Urinary bladder (tissue), 4 donors: Measurements from ENCODE around the gene ZMYND11. TPM values are rescaled to one million over a fixed set of nuclear protein-coding genes. Genes with fewer than 3 reads are reported as not detected.

Experiments used
- DNase-seq: peaks from one replicate; pipeline ENCODE4 v3.0.0-alpha.2; 2015; ENCODE audit errors: extremely low spot score
- H3K27ac ChIP-seq: one replicate; pipeline ENCODE4 v1.5.1; 2013; ENCODE audit warnings: low read depth, mild to moderate bottlenecking, moderate library complexity
- H3K36me3 ChIP-seq: one replicate; pipeline ENCODE4 v1.6.1; 2013; ENCODE audit warnings: mild to moderate bottlenecking, moderate library complexity; ENCODE audit not compliant: insufficient read depth
- H3K4me1 ChIP-seq: one replicate; pipeline ENCODE4 v1.6.1; 2013; ENCODE audit warnings: mild to moderate bottlenecking, moderate library complexity; ENCODE audit not compliant: insufficient read depth
- H3K4me3 ChIP-seq: one replicate; pipeline ENCODE4 v1.5.1; 2013; ENCODE audit warnings: low read depth, low read length
- WGBS: extraction: QIAGEN DNeasy Blood & Tissue Kit; methylation state at CpG from one replicate; pipeline ENCODE4 v1.1.7; 2013; 5-methylcytosine and 5-hydroxymethylcytosine counted together
- polyA plus RNA-seq: library from polyadenylated mRNA; stranded (reverse); fragments of 200-250 nt; gene quantifications from one replicate; pipeline ENCODE4 v1.2.3, GENCODE V29; 2013
- total RNA-seq: library from RNA; depleted of rRNA; stranded (reverse); fragments of >200 nt; gene quantifications from one replicate; pipeline ENCODE4 v1.2.3, GENCODE V29; 2014
- donor health status: healthy with polysubstance abuse.
- donor health status: healthy.

The ZMYND11 gene
- total and polyA plus RNA-seq, 2 donors, result 87.6 to 114 TPM

DNA sequence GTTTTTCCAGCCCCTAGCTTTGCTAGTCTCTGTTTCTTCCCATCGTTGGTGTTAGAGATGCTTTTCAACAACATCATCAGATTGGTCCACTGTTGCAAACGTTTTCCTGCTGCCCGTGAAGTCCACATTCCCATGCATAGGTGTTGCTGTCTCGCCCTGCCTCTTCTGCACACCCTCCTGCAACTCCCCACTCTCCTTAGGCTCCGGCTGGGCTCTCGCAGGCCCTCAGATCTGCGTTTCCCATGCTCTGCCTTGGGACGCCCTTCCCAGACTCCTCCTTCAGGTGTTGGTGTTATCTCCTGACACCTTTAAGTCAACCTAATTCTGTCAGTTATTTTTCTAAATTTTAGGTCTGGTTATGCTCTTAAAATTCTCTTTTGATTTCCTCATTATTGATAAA, 55.0 kb downstream of the ZMYND11 start:
- 88% methylated on average over 8 of the region's 8 CpGs for WGBS
- H3K4me3 ChIP-seq, result no peak overlapping the region
- no peaks in the 10 kb centered on the region for H3K36me3 ChIP-seq
- no peak overlapping the region for H3K27ac ChIP-seq
- no peak for DNase-seq
- H3K4me1 ChIP-seq, result no peaks in the 10 kb centered on the region

DNA sequence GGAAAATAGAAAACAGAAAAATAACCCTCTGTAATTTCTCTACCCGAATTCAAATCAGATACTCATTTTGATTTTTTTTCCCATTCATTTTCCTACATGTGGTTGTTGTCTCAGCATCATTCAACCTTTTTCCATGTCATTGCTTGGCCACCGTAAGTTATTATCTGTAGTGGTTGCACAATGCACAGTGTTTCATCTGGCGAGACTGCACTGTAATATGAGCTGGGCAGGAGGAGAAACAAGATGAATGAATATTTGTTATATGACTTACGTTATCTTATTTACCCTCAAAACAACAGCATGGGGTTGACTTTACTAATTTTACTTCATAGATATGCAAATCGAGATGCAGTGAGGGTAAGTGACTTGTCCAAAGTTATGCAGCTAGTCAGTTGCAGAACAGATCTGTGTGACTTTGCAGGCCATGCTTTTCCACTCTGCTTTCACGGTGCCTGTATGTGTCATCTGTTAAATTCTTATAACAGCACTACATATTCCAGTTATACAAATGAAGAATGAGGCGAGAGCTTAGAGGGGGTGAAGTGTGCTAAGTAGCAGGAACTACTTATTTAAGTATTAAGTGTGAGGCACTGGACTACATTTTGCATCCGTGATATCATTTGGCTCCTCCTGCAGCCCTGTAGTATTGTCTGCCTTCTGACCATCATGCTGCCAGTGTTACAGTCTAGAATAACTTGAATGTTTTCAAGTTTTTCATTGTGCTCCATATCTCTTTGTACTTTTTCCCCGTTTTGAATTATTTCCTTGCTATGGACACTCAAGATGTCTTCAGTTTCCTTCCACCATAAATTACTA, 56.7 kb downstream of the ZMYND11 start:
- H3K4me3 ChIP-seq, result no peak overlapping the region
- no peak overlapping the region for H3K27ac ChIP-seq
- DNase-seq, result no peak
- 61% methylated on average over 9 of the region's 9 CpGs for WGBS
- H3K4me1 ChIP-seq, result no peaks in the 10 kb centered on the region
- no peaks in the 10 kb centered on the region for H3K36me3 ChIP-seq

GRCh38 chr10:194281-194680, 59.0 kb downstream of the ZMYND11 start:
- H3K36me3 ChIP-seq, result no peaks in the 10 kb centered on the region
- no peak overlapping the region for H3K27ac ChIP-seq
- H3K4me3 ChIP-seq, result no peak overlapping the region
- H3K4me1 ChIP-seq, result no peaks in the 10 kb centered on the region
- 98% methylated on average over 5 of the region's 5 CpGs for WGBS
- DNase-seq, result no peak

DNA sequence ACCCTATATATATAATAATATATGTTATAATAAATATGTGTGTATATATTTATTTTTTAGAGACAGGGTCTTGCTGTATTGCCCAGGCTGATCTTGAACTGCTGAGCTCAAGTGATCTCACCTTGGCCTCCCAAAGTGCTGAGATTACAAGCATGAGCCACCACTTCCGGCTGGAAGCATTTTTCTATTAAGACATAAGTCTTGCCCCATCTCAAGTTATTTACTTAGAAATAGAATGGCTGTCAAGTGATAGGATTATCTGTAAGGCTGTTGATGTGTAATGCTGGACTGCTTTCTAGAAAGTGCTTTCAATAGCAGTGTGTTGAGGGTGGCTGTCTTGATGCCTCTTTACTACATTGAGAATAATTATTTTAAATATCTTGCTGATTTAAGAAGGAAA, 65.2 kb downstream of the ZMYND11 start:
- Histone ChIP-seq H3K27ac (no peak overlapping the region), H3K36me3 (no peaks in the 10 kb centered on the region), H3K4me1 (no peaks in the 10 kb centered on the region), H3K4me3 (no peak overlapping the region)
- DNase-seq, result no peak
- WGBS, result 86% methylated on average over 1 of the region's 1 CpG

- Histone ChIP-seq H3K4me3 (no peak overlapping the region), H3K36me3 (no peaks in the 10 kb centered on the region), H3K27ac (no peak overlapping the region), H3K4me1 (no peaks in the 10 kb centered on the region)
- DNase-seq, result no peak
- WGBS, result 89% methylated on average over 6 of the region's 6 CpGs
These were observed 66.1 kb downstream of the ZMYND11 start for GRCh38 chr10:201328-201771.

- no peak for DNase-seq
- H3K4me1 ChIP-seq, result no peaks in the 10 kb centered on the region
- no peaks in the 10 kb centered on the region for H3K36me3 ChIP-seq
- no peak overlapping the region for H3K27ac ChIP-seq
- H3K4me3 ChIP-seq, result no peak overlapping the region
- 91% methylated on average over 4 of the region's 4 CpGs for WGBS
These were observed 73.4 kb downstream of the ZMYND11 start for GRCh38 chr10:208616-209015.

DNA sequence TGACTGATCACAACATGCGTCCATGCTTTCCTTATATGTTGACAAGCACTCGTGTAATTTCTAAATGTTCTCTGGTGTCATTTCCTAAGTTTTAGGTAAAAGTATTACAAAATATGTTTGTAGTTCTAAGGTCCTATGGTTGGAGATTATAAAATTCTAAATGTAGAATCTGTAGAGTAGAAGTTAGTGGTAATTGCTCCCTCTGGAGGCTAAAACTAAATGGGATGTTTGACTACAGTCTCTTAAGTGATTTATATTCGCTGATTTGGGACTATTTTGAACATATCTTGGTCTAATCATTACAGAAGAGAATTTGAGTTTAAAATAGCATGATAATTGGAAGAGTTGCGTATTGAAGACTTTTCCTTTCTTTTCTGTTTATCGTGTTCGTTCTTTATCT, 74.1 kb downstream of the ZMYND11 start:
- 94% methylated on average over 6 of the region's 6 CpGs for WGBS

DNA sequence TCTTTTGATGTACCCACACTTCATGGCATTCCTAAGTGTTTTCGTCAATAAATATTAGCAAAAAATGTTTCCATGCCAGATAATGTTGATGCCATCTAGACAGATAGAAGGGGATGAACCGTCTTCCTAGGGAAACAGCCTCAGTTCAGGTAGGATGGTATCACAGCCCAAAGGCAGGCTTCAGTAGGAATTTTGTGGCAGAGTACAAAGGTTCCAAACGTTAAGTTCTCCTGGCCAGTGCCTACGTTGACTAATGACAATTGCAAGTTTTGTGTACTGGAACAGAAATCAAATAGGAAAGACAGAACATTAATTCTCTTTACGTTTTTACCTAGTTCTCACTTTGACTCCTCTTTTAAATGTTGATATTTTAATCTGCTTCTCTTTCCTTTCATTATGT, 75.0 kb downstream of the ZMYND11 start:
- no peak for DNase-seq
- WGBS, result 86% methylated on average over 5 of the region's 5 CpGs
- no peaks in the 10 kb centered on the region for H3K36me3 ChIP-seq
- H3K4me1 ChIP-seq, result no peaks in the 10 kb centered on the region
- no peak overlapping the region for H3K27ac ChIP-seq
- no peak overlapping the region for H3K4me3 ChIP-seq

More for the DNA sequence above, 74.1 kb downstream of the ZMYND11 start:
- DNase-seq, result no peak
- Histone ChIP-seq H3K4me1 (no peaks in the 10 kb centered on the region), H3K36me3 (no peaks in the 10 kb centered on the region), H3K27ac (no peak overlapping the region), H3K4me3 (no peak overlapping the region)

- 94% methylated on average over 4 of the region's 4 CpGs for whole genome bisulfite sequencing
These were observed 80.2 kb downstream of the ZMYND11 start for GRCh38 chr10:215444-215843.

GRCh38 chr10:218798-219197, 83.5 kb downstream of the ZMYND11 start:
- Histone ChIP-seq H3K4me3 (no peak overlapping the region), H3K27ac (no peak overlapping the region), H3K4me1 (no peaks in the 10 kb centered on the region), H3K36me3 (peaks cover 3% of the 10 kb centered on the region)
- WGBS, result 61% methylated on average over 1 of the region's 1 CpG
- no peak for DNase-seq

More at GRCh38 chr10:215444-215843, 80.2 kb downstream of the ZMYND11 start:
- Histone ChIP-seq H3K36me3 (peaks cover 3% of the 10 kb centered on the region), H3K27ac (no peak overlapping the region), H3K4me3 (no peak overlapping the region), H3K4me1 (no peaks in the 10 kb centered on the region)
- DNase-seq, result no peak

DNA sequence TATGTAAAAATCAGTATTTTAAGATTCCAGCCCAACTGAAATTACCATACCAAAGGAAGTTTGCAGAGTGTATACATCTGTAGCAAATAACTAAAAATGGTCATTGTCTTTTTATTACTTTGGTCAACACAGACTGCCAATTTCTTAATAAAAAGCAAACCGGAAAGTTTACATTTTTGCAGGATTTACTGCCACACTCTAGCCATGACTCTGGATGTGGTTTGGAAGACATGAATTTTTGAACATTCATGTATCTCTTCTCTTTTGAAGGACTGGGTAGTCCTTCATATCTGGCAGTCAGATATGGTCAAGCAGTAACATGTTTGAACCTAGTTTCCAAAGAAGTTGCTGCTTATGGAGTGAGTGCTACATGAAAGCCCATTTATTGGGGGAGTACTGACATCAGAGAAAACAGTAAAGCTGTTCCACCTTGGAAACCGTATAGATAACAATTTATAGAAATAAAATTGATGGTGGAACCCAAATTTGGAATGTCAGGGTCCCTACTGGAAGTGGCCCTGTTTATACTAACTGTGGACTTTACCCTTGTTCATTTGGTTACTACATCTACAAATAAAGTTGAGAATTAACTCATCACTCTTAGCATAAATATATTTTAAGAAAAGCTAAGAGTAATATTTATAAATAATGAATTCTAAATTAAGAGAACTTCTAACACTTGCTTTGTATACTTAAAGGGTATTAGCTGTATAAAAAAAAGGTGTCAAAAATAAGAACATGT, 84.6 kb downstream of the ZMYND11 start:
- Histone ChIP-seq H3K36me3 (peaks cover 3% of the 10 kb centered on the region), H3K4me1 (no peaks in the 10 kb centered on the region), H3K27ac (no peak overlapping the region), H3K4me3 (no peak overlapping the region)
- no peak for DNase-seq
- 49% methylated on average over 2 of the region's 2 CpGs for WGBS

DNA sequence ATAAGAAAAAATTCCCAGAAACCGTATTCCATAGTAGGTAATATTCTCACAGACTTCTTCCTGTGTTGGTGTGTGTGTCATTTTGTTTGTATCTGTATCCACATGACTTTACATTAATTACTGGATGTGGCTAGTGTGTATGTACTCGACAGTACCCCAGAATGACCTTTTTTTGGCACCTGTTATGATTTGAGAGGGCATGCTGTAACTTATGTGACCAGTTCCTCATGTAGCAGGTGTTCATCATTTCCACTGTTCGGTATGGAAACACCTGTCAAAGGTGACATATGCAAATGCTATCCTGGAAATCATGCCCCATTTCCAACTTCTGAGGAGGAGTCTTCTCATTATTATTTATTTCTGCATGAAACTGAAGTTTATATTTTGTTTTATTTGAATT, 89.3 kb downstream of the ZMYND11 start:
- 84% methylated on average over 3 of the region's 3 CpGs for WGBS

DNA sequence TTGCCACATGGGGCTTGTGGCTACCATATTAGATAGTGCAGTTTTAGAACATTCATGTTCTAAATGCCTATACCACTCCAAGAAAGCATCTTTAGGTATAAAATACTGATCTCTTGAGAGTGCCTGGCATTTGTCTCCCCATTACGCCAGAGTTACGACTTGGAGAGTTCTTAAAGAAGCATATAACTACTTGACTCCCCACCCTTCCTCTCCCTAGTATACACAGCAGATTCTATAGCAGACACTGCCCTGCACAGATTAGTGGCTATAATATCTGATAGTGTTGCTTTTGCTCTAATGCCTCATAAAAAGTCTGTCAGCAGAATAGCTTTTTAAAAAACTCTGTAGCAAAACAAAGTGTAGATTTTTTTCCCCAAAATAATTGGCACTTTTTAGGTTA, 90.8 kb downstream of the ZMYND11 start:
- Histone ChIP-seq H3K4me1 (no peaks in the 10 kb centered on the region), H3K27ac (no peak overlapping the region), H3K36me3 (peaks cover 2% of the 10 kb centered on the region), H3K4me3 (no peak overlapping the region)
- WGBS, result 84% methylated on average over 2 of the region's 2 CpGs
- no peak for DNase-seq

More for the DNA sequence above, 89.3 kb downstream of the ZMYND11 start:
- H3K4me1 ChIP-seq, result no peaks in the 10 kb centered on the region
- no peak overlapping the region for H3K4me3 ChIP-seq
- H3K27ac ChIP-seq, result no peak overlapping the region
- H3K36me3 ChIP-seq, result peaks cover 2% of the 10 kb centered on the region
- no peak for DNase-seq

- 67% methylated on average over 2 of the region's 2 CpGs for WGBS
These were observed 91.8 kb downstream of the ZMYND11 start for GRCh38 chr10:227014-227413.

More at GRCh38 chr10:227014-227413, 91.8 kb downstream of the ZMYND11 start:
- Histone ChIP-seq H3K4me3 (no peak overlapping the region), H3K27ac (no peak overlapping the region), H3K36me3 (peaks cover 2% of the 10 kb centered on the region), H3K4me1 (no peaks in the 10 kb centered on the region)
- no peak for DNase-seq
